T-cell (primary cell): Measurements from ENCODE around the gene CD3G. TPM values are rescaled to one million over a fixed set of nuclear protein-coding genes. Genes with fewer than 3 reads are reported as not detected.

Experiments
- ATAC-seq, 4 experiments: fragments of 200-7000 bp in 3 of 4; fragments of 150-1000 bp in 1 of 4; cut with Tn5 transposase; replicated peaks in 1 of 4; 1 replicate in 3 of 4; 2 replicates in 1 of 4; pipeline ENCODE4 v1.10.0; 2021; ENCODE audit warnings: moderate library complexity in 3 of 4, mild to moderate bottlenecking in 2 of 4, moderate number of reproducible peaks in 1 of 4
- CTCF ChIA-PET, 2 donors: fragments of 300-600 bp; sonication (Branson Sonifier 250); formaldehyde crosslinking; loops; one replicate each; lab custom pipeline; 2022; ENCODE audit warnings: antibody characterized with exemption in 2 of 2; lab: Charles Lee
- POLR2A ChIA-PET, 2 donors: fragments of 300-600 bp; sonication (Branson Sonifier 250); formaldehyde crosslinking; loops; one replicate each; lab custom pipeline; 2022; ENCODE audit warnings: antibody characterized with exemption in 2 of 2; lab: Charles Lee
- DNase-seq, 35 experiments: peaks; one replicate each; pipeline versions ENCODE4 v3.0.0 to v3.0.0-alpha.2; 2013 to 2023
- H3K27ac ChIP-seq: one replicate; pipeline ENCODE4 v1.5.1; 2013; ENCODE audit warnings: low read length
- H3K27me3 ChIP-seq, 2 experiments: replicated peaks in 1 of 2; 1 replicate in 1 of 2; 2 replicates in 1 of 2; pipeline versions ENCODE4 v1.6.1 to v1.7.0; 2013; ENCODE audit warnings: low read length in 1 of 2, mixed read lengths in 1 of 2; ENCODE audit not compliant: control insufficient read depth in 2 of 2, insufficient read depth in 2 of 2; ENCODE audit errors: extremely low read depth in 1 of 2
- H3K36me3 ChIP-seq, 2 donors: 1 replicate in 1 of 2; 2 replicates in 1 of 2; pipeline versions ENCODE4 v1.6.1 to v1.7.0; 2013; ENCODE audit warnings: low read length in 1 of 2; ENCODE audit not compliant: control insufficient read depth in 2 of 2, insufficient read depth in 1 of 2; ENCODE audit errors: extremely low read depth in 1 of 2
- H3K4me1 ChIP-seq, 2 experiments: 1 replicate in 1 of 2; 2 replicates in 1 of 2; pipeline versions ENCODE4 v1.6.1 to v1.7.0; 2013; ENCODE audit warnings: low read length in 2 of 2, mixed read lengths in 1 of 2; ENCODE audit not compliant: insufficient read depth in 2 of 2, control insufficient read depth in 1 of 2; ENCODE audit errors: extremely low read depth in 1 of 2
- H3K4me3 ChIP-seq, 2 donors: 1 replicate in 1 of 2; 2 replicates in 1 of 2; pipeline versions ENCODE4 v1.5.1 to v1.7.0; 2013; ENCODE audit warnings: mild to moderate bottlenecking in 2 of 2, low read length in 1 of 2, moderate library complexity in 1 of 2; ENCODE audit not compliant: control insufficient read depth in 1 of 2; ENCODE audit errors: extremely low read depth in 1 of 2
- H3K9me3 ChIP-seq: 2 replicates; pipeline ENCODE4 v1.7.0; 2013
- H3K27ac Mint-ChIP-seq, 2 donors: one replicate each; pipeline ENCODE4 v1.8.0; 2020 to 2021; ENCODE audit warnings: mild to moderate bottlenecking in 2 of 2, mixed read lengths in 2 of 2
- H3K27me3 Mint-ChIP-seq, 2 donors: one replicate each; pipeline ENCODE4 v1.8.0; 2021 to 2022; ENCODE audit warnings: mixed read lengths in 2 of 2
- H3K36me3 Mint-ChIP-seq: one replicate; pipeline ENCODE4 v1.8.0; 2021; ENCODE audit warnings: mixed read lengths
- H3K4me1 Mint-ChIP-seq, 3 donors: one replicate each; pipeline ENCODE4 v1.8.0; 2020 to 2022; ENCODE audit warnings: mixed read lengths in 3 of 3, mild to moderate bottlenecking in 1 of 3
- H3K4me3 Mint-ChIP-seq, 3 donors: one replicate each; pipeline ENCODE4 v1.8.0; 2020 to 2022; ENCODE audit warnings: mild to moderate bottlenecking in 3 of 3, mixed read lengths in 3 of 3, moderate library complexity in 3 of 3
- H3K9me3 Mint-ChIP-seq, 3 donors: one replicate each; pipeline ENCODE4 v1.8.0; 2020 to 2022; ENCODE audit warnings: mixed read lengths in 3 of 3
- whole genome bisulfite sequencing: methylation state at CpG from one replicate; pipeline ENCODE4 v1.1.5; 2013; ENCODE audit warnings: missing lambda C conversion rate; ENCODE audit not compliant: insufficient coverage; 5-methylcytosine and 5-hydroxymethylcytosine counted together
- total RNA-seq, 35 experiments: library from RNA in 6 of 35; stranded (reverse) in 6 of 35; fragments of 120-200 nt in 1 of 35; gene quantifications; one replicate each; pipeline versions ENCODE4 v1.2.1 to v1.2.4 and lab custom pipeline; 2013 to 2026

The CD3G gene
- total RNA-seq, 5 donors from 2014 or later (not counting 1 experiment from before 2014, with no cell fraction given): 170 to 215 (median 189) TPM

GRCh38 chr11:118353084-118353710 is 9.1 kb downstream of the CD3G start:
- peaks cover 32 to 34% (median 33%) of the 10 kb centered on the region in 3 donors for H3K4me1 Mint-ChIP-seq
- no peaks in the 10 kb centered on the region for H3K27me3 Mint-ChIP-seq
- ChIA-PET POLR2A (interaction anchor here (0.6 to 1.0 kb wide), 3 partner anchors 48 to 271 kb away, joined by 3 to 18 read pairs (median 4); no protein-coding TSS in a partner anchor), CTCF (interaction anchor here (0.6 to 3.1 kb wide), 17 partner anchors 10 to 210 kb away, joined by 3 to 17 read pairs (median 4); partner anchors contain the start of genes CD3D (in 1 of the 2) and MPZL3 (in 1 of the 2))
- Histone ChIP-seq H3K4me3 (no peak overlapping the region), H3K27me3 (no peaks in the 10 kb centered on the region), H3K4me1 (peaks cover 7 to 11% of the 10 kb centered on the region in 2 experiments), H3K9me3 (no peaks in the 10 kb centered on the region), H3K36me3 (peaks cover 2 to 60% of the 10 kb centered on the region in 2 donors), H3K27ac (peak overlapping the region; percentile 61)
- H3K36me3 Mint-ChIP-seq: peaks cover 43% of the 10 kb centered on the region
- H3K4me3 Mint-ChIP-seq: no peak overlapping the region
- no peaks in the 10 kb centered on the region for H3K9me3 Mint-ChIP-seq
- peak in 2 of 35 experiments; percentile 27 to 78 for DNase-seq
- ATAC-seq: peak in 2 of 4 experiments; percentile 20 to 59
- no CpG with 5 or more reads among the region's 6 CpGs for WGBS
- H3K27ac Mint-ChIP-seq: peak overlapping the region; percentile 88 to 90

GRCh38 chr11:118358071-118358470 is 13.9 kb downstream of the CD3G start:
- H3K27ac ChIP-seq: peak overlapping the region; percentile 82
- H3K36me3 ChIP-seq: peaks cover 0 to 22% of the 10 kb centered on the region in 2 donors
- Mint-ChIP-seq H3K4me1 (peaks cover 45 to 47% (median 47%) of the 10 kb centered on the region in 3 donors), H3K27me3 (no peaks in the 10 kb centered on the region), H3K36me3 (peaks cover 13% of the 10 kb centered on the region), H3K27ac (peak overlapping the region; percentile 59 to 84), H3K4me3 (no peak overlapping the region), H3K9me3 (no peaks in the 10 kb centered on the region)
- DNase-seq (no peak), ATAC-seq (no peak)
- no peaks in the 10 kb centered on the region for H3K27me3 ChIP-seq
- peaks cover 14 to 23% of the 10 kb centered on the region in 2 experiments for H3K4me1 ChIP-seq
- H3K4me3 ChIP-seq: no peak overlapping the region
- ChIA-PET POLR2A (no interaction called here), CTCF (interaction anchor here in 1 of 2 donors (0.9 kb wide), 1 partner anchor 106 kb away, joined by 3 read pairs; the partner anchor contains the start of gene MPZL3)
- no CpG with 5 or more reads among the region's 3 CpGs for WGBS
- no peaks in the 10 kb centered on the region for H3K9me3 ChIP-seq

GRCh38 chr11:118359295-118359958 is 15.3 kb downstream of the CD3G start, which contains the start of gene UBE4A:
Gene UBE4A (plus strand): TSS chr11:118359600. CDS start chr11:118365081, 5,481 bp downstream.
- no peaks in the 10 kb centered on the region for H3K9me3 ChIP-seq
- H3K4me3 ChIP-seq: peak within 1 kb of the TSS; percentile 71 to 88
- peak within 1 kb of the TSS; percentile 97 to 99 for H3K27ac Mint-ChIP-seq
- H3K27ac ChIP-seq: peak within 1 kb of the TSS; percentile 82
- peak within 1 kb of the TSS; percentile 98 to 99 (median 99) for H3K4me3 Mint-ChIP-seq
- WGBS: under 1% methylated on average over 30 of the region's 33 CpGs
- no peaks in the 10 kb centered on the region for H3K27me3 ChIP-seq
- no peaks in the 10 kb centered on the region for H3K9me3 Mint-ChIP-seq
- peaks cover 15% of the 10 kb centered on the region for H3K36me3 Mint-ChIP-seq
- H3K4me1 Mint-ChIP-seq: peaks cover 49 to 52% (median 50%) of the 10 kb centered on the region in 3 donors
- ChIA-PET CTCF (interaction anchor here in 1 of 2 donors (0.5 to 3.6 kb wide), 7 partner anchors 17 to 161 kb away, joined by 3 to 24 read pairs (median 3); partner anchors contain the start of gene CD3D), POLR2A (interaction anchor here (0.5 to 0.8 kb wide), 6 partner anchors 12 to 937 kb away, joined by 3 to 4 read pairs (median 3); partner anchors contain the start of genes JAML (in 1 of the 2) and MPZL3 (in 1 of the 2))
- peaks cover 14 to 30% of the 10 kb centered on the region in 2 experiments for H3K4me1 ChIP-seq
- ATAC-seq (peak; percentile 91 to 96 (median 94)), DNase-seq (peak; percentile 89 to 99 (median 96))
- H3K27me3 Mint-ChIP-seq: no peaks in the 10 kb centered on the region
- peaks cover 0 to 19% of the 10 kb centered on the region in 2 donors for H3K36me3 ChIP-seq

GRCh38 chr11:118364956-118365615 is 20.9 kb downstream of the CD3G start:
- Histone ChIP-seq H3K36me3 (peaks cover 19 to 68% of the 10 kb centered on the region in 2 donors), H3K27ac (no peak overlapping the region), H3K4me3 (no peak overlapping the region), H3K9me3 (no peaks in the 10 kb centered on the region), H3K4me1 (peaks cover 13 to 22% of the 10 kb centered on the region in 2 experiments), H3K27me3 (no peaks in the 10 kb centered on the region)
- no peaks in the 10 kb centered on the region for H3K27me3 Mint-ChIP-seq
- H3K36me3 Mint-ChIP-seq: peaks cover 49% of the 10 kb centered on the region
- H3K9me3 Mint-ChIP-seq: no peaks in the 10 kb centered on the region
- CTCF ChIA-PET: interaction anchor here in 1 of 2 donors (0.6 to 1.5 kb wide), 6 partner anchors 11 to 888 kb away, joined by 3 to 6 read pairs (median 3); no protein-coding TSS in a partner anchor
- peaks cover 35 to 45% (median 41%) of the 10 kb centered on the region in 3 donors for H3K4me1 Mint-ChIP-seq
- ATAC-seq (no peak), DNase-seq (no peak)
- no peak overlapping the region for H3K27ac Mint-ChIP-seq
- H3K4me3 Mint-ChIP-seq: no peak overlapping the region
- WGBS: 100% methylated on average over 1 of the region's 3 CpGs
- POLR2A ChIA-PET: interaction anchor here (0.5 to 0.9 kb wide), 7 partner anchors 13 to 215 kb away, joined by 3 to 6 read pairs (median 3); no protein-coding TSS in a partner anchor

GRCh38 chr11:118366287-118366686 is 22.1 kb downstream of the CD3G start:
- CTCF ChIA-PET: interaction anchor here in 1 of 2 donors (0.9 to 1.3 kb wide), 3 partner anchors 107 to 195 kb away, joined by 3 read pairs; no protein-coding TSS in a partner anchor
- Histone ChIP-seq H3K27me3 (no peaks in the 10 kb centered on the region), H3K27ac (no peak overlapping the region), H3K9me3 (no peaks in the 10 kb centered on the region), H3K4me1 (peaks cover 5 to 14% of the 10 kb centered on the region in 2 experiments), H3K36me3 (peaks cover 25 to 80% of the 10 kb centered on the region in 2 donors), H3K4me3 (no peak overlapping the region)
- Mint-ChIP-seq H3K27me3 (no peaks in the 10 kb centered on the region), H3K9me3 (no peaks in the 10 kb centered on the region), H3K27ac (no peak overlapping the region), H3K4me1 (peaks cover 25 to 35% (median 31%) of the 10 kb centered on the region in 3 donors), H3K4me3 (no peak overlapping the region), H3K36me3 (peaks cover 59% of the 10 kb centered on the region)
- WGBS: no CpG with 5 or more reads among the region's 1 CpG
- ATAC-seq (no peak), DNase-seq (no peak)
- POLR2A ChIA-PET: interaction anchor here in 1 of 2 donors (0.6 kb wide), 1 partner anchor 65 kb away, joined by 3 read pairs; no protein-coding TSS in a partner anchor
